H1 (cell line): Measurements from ENCODE around the gene ST8SIA2.

Experiments used
- ASH2L ChIP-seq: fragments of 200-600, 300-600 bp; sonication (generic); IDR thresholded peaks from one replicate; pipeline ENCODE4 v1.7.1; 2017; ENCODE audit warnings: low read length
- CBX8 ChIP-seq: fragments of 300-800, 300-1000 bp; sonication (generic); IDR thresholded peaks from 2 replicates; pipeline ENCODE4 v1.7.1; 2016; ENCODE audit warnings: low read depth, low read length, borderline replicate concordance
- CHD1 ChIP-seq: IDR thresholded peaks from 2 replicates; pipeline ENCODE4 v1.6.1; 2012; ENCODE audit warnings: low read depth, low read length, improper control_type of control experiment
- CTCF ChIP-seq, 3 experiments: IDR thresholded peaks; 1 replicate in 2 of 3; 2 replicates in 1 of 3; pipeline versions ENCODE4 v1.5.1 to v1.6.1; 2011; ENCODE audit warnings: low read length in 3 of 3, mild to moderate bottlenecking in 3 of 3, inconsistent platforms in 2 of 3, low read depth in 1 of 3, moderate library complexity in 1 of 3; ENCODE audit not compliant: insufficient read depth in 1 of 3; ENCODE audit errors: control extremely low read depth in 1 of 3
- EZH2 ChIP-seq: fragments of 200-600 bp; sonication (generic); IDR thresholded peaks from 2 replicates; pipeline ENCODE4 v1.7.1; 2012; ENCODE audit warnings: low read depth, mild to moderate bottlenecking, moderate library complexity, low read length, inconsistent platforms; ENCODE audit not compliant: severe bottlenecking
- HDAC6 ChIP-seq: IDR thresholded peaks from one replicate; pipeline ENCODE4 v1.7.1; 2012; ENCODE audit warnings: low read depth, mild to moderate bottlenecking, inconsistent platforms, low read length, moderate library complexity
- MAFK ChIP-seq: IDR thresholded peaks from 2 replicates; pipeline ENCODE4 v1.6.1; 2012; ENCODE audit warnings: low read depth, mild to moderate bottlenecking, improper control_type of control experiment, low read length
- POLR2A ChIP-seq, 2 experiments: IDR thresholded peaks; 1 replicate in 1 of 2; 2 replicates in 1 of 2; pipeline ENCODE4 v1.6.1; 2011; ENCODE audit warnings: low read depth in 2 of 2, low read length in 2 of 2, mild to moderate bottlenecking in 2 of 2; ENCODE audit errors: control extremely low read depth in 1 of 2
- RAD21 ChIP-seq, 2 experiments: IDR thresholded peaks in 1 of 2; conservative IDR thresholded peaks in 1 of 2; 2 replicates each; pipeline ENCODE4 v1.6.1; 2011; ENCODE audit warnings: low read depth in 2 of 2, low read length in 2 of 2, improper control_type of control experiment in 1 of 2, inconsistent platforms in 1 of 2, mild to moderate bottlenecking in 1 of 2, moderate library complexity in 1 of 2
- RFX5 ChIP-seq: IDR thresholded peaks from 2 replicates; pipeline ENCODE4 v1.6.1; 2011; ENCODE audit warnings: low read depth, low read length, improper control_type of control experiment, borderline replicate concordance
- TBP ChIP-seq: IDR thresholded peaks from 2 replicates; pipeline ENCODE4 v1.6.1; 2011; ENCODE audit warnings: low read depth, low read length, improper control_type of control experiment

DNA sequence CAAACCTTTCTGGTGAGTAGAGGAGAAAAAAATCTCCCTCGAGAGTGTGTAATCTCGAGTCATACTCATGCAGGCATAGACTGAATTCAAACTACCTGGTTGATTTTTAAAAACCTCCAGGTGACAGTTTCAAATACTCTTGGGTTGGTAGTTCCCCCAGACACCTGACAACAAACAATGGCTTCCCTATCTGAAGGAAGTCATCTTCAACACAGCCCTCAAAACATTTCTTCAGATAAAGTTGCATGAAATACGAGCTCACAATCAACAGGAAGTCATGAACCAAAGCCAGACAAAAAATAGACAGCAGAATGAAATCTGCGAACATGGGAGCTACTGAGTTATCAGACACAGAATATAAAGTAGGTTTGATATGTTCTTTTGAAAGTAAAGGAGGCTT lies 112.8 kb downstream of the ST8SIA2 start:
- TF ChIP-seq CTCF (IDR thresholded peaks at IDR 0.05; ENCODE audit: control extremely low read depth in 1 of 3, insufficient read depth in 1 of 3, low read depth in 1 of 3, low read length in 3 of 3): no peak
- TF ChIP-seq TBP: no peak
- no peak for TF ChIP-seq RFX5
- TF ChIP-seq EZH2: no peak
- no peak for TF ChIP-seq MAFK
- TF ChIP-seq CHD1: no peak
- TF ChIP-seq RAD21 (IDR thresholded peaks at IDR 0.05 in 1 of 2, conservative IDR thresholded peaks at IDR 0.05 in 1 of 2; ENCODE audit: low read depth in 2 of 2, low read length in 2 of 2): no peak
- no peak for TF ChIP-seq ASH2L
- TF ChIP-seq HDAC6: no peak
- no peak for TF ChIP-seq POLR2A (IDR thresholded peaks at IDR 0.05; ENCODE audit: control extremely low read depth in 1 of 2, low read depth in 2 of 2, low read length in 2 of 2)
- TF ChIP-seq CBX8: no peak
